ENCODE results near the gene DNMT3B.

The DNMT3B gene

GRCh38 chr20:32820698-32821377 lies 58.7 kb downstream of the DNMT3B start:
- DNase-seq (ENCODE audit: low read depth in 2 of 2, low spot score in 1 of 2), result no peak

DNA sequence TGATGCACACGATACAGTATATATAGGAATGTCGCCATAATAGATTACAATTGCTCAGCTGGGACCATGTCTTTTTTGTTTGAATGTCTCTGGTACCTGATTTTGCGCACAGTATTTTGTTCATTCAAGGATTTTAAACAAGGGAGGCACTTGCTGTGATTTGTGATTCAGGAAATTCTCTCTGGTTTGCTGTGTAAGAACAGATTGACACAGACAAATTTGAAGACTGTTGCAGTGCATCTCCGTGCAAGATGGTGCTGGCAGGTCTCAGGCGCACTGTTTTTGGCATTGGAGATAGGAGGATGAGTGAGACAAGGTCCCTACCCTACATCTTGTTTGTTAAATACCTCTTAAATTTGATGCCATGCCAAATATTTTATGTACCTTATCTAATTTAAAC lies 60.0 kb downstream of the DNMT3B start:
- no peak for DNase-seq (ENCODE audit: low read depth in 2 of 2, low spot score in 1 of 2)

GRCh38 chr20:32823078-32823477 lies 60.9 kb downstream of the DNMT3B start:
- no peak for DNase-seq (ENCODE audit: low read depth in 2 of 2, low spot score in 1 of 2)

DNA sequence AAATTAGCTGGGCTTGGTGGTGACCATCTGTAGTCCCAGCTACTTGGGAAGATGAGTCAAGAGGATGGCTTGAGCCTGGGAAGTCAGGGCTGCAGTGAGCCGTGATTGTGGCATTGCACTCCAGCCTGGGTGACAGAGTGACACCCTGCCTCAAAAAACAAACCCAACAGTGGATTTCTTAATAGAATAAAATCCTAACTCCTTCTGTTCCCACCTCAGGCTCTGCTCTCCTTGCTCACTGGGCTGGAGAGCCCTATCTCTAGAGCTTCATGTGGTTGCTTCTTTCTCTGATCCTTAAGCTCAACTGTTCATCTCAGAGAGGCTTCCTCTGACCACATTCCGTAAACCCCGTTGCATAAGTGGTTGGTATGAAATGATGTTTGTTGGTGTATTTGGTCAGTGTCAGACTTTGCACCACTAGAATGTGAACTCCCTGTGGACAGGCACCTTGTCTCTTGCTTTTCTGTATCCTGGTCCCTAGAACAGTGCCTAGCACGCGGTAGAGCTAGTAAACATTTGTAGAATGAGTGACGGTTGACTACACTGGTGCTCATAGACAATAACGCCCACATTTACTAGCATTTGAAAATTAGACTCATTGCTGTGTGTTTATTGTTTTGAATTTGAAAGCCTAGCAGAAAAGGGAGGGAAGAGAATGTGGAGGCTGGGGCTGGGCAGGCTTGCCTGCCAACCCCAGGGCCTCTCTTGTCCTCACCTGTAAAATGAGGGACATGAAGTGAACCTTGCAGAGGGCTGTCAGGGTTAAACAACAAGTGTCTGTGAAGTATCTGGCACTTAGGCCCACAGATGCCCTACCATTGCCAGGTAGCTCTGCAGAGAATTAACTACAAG lies 61.8 kb downstream of the DNMT3B start:
- no peak for DNase-seq (ENCODE audit: low read depth in 2 of 2, low spot score in 1 of 2)

GRCh38 chr20:32828029-32828680 lies 66.0 kb downstream of the DNMT3B start:
- DNase-seq (ENCODE audit: low read depth in 2 of 2, low spot score in 1 of 2), result no peak

DNA sequence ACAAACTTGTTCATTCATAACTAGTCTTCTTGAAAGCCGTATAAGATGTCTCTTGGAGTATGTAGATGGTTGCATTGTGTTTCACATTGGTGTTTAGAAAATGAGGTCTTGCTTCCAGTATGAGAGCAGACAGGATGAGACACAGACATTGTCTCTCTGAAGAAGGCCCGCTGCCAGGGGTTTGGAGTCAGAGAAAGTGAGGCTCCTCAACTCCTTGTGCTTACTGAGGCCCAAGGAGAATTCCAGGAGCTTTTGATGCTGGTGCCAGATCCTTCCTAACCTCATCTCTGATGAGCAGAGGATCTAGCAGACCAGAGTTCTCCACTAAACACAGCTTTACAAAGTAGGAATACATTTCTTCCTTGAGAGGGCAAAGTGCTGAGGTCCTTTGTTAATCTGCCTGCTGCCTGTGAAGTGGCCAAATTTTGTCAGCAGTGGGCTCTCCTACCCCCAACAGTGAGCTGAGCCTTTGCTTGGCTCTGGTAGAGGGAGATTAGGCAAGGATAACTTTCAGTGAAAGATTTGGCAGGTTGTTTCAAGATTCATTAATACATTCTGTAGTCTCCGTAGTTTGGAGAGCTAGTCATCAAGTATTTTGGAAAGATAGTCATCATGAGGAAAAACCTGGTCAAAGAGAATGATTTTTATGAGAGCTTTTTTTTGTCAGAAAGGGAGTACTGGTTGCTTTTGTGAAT lies 67.3 kb downstream of the DNMT3B start:
- DNase-seq (ENCODE audit: low read depth in 2 of 2, low spot score in 1 of 2), result no peak

DNA sequence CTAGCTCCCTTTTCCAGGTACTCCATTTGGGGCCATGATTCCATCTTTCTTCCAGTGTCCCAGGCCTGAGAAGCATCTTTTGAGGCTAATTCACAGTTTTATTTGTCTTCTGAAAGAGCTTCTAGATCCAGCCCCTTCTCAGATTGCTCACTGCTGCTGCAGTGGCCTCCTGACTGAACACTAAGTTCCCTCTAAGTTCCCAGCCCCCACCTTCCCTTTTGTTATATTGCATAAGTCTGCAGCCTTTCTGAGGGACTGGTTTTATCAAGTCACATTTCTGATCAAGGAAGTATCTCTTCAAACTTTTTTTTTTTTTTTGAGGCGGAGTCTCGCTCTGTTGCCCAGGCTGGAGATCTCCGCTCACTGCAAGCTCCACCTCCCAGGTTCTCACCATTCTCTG lies 68.3 kb downstream of the DNMT3B start:
- DNase-seq (ENCODE audit: low read depth in 2 of 2, low spot score in 1 of 2), result no peak

DNA sequence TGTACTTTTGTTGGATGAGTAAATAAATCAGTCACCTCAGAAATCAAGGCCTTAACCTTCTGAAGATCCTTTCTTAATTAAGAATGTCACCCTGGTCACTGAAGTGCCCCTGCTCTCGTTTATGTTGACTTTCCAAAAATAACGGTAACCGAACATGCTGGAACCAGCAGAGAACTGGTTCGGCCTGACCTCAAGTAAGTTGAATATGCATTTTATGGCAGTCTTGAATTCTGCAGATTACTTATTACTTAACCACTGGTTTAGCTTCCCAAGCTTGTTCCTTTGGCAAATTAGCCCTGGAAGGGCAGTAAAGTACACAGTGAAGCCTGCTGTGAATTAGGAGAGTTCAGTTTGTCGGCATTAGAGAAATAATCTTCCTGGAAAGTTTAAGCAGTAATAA lies 69.8 kb downstream of the DNMT3B start:
- DNase-seq (ENCODE audit: low read depth in 2 of 2, low spot score in 1 of 2), result no peak

DNA sequence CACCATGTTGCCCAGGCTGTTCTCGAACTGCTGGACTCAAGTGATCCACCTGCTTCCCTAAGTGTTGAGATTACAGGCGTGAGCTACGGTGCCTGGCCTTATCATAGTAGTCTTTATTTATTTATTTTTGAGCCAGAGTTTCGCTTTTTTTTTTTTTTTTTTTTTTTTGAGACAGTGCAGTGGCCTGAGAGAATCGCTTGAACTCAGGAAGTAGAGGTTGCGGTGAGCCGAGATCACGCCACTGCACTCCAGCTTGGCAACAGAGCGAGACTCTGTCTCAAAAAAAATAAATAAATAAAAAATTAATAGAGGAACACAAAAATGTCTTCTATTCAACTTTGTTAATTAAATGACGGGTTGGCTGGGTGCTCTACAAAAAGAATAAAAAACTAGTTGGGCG lies 70.5 kb downstream of the DNMT3B start:
- no peak for DNase-seq (ENCODE audit: low read depth in 2 of 2, low spot score in 1 of 2)

DNA sequence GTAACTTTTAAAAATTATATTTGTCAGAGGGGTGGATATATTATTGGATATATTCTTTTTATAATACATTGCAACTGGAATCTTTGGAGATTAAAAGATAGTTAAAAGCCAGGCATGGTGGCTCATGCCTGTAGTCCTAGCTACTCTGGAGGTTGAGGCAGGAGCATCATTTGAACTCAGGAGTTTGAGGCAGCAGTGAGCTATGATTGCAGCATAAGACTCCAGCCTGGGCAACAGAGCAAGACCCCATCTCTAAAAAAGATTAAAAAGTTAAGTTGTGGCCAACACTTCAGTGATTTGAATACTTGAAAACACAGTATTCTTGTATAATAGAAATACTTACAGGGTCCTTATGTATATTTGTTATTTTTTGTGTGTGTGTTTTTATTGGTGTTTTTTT lies 72.8 kb downstream of the DNMT3B start:
- DNase-seq (ENCODE audit: low read depth in 2 of 2, low spot score in 1 of 2), result no peak

DNA sequence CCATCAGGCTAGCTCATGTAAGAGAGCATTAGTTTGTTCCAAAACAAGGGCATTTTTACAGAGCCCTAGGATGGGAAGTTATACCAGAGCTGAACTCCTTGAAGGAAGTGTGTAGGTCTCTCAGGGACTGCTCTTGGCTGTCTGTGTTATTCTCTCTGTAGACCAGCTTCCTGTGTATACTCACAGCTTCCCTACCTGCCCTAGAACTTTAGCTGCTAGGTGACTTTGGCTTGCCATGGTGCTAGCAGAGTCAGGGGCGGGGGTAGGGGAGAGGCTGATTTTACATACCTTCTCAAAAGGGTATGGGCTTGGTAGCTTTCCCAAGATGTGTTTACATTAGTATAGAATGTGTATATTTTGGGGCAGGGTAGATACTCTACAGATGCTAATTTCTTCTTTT lies 75.0 kb downstream of the DNMT3B start:
- DNase-seq (ENCODE audit: low read depth in 2 of 2, low spot score in 1 of 2), result no peak

DNA sequence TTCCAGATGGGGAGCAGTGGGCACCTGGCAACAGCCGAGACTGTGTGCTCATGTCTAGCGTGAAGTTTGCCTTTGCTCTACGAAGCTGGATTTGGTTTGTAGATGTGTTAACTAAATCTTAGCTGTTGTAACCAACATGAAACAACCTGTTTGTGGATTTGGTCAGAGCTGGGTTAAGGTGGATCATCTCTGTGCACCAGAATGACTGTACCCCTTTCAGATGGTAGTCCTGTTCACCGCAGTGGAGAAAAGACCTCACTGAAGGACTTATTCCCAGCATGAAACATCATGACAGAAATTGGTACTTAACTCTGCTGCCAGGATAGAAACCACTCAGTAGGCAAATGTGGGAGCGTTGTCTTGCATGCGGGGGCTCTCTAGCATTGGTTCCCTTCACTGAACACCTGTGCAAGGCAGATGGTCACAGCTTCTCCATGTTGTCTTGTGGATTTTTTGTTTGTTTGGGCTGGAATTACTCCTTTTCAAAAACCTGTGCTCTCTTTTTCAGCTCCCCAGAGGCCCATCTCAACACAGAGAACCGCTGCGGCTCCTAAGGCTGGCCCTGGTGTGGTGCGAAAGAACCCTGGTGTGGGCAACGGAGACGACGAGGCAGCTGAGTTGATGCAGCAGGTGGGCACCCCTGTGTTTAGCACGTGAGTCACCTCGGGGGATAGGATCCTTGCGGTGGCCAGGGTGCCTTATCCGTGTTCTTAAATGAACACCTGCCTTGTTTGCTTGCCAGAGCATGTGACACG lies 77.2 kb downstream of the DNMT3B start:
- DNase-seq (ENCODE audit: low read depth in 2 of 2, low spot score in 1 of 2), result no peak

DNA sequence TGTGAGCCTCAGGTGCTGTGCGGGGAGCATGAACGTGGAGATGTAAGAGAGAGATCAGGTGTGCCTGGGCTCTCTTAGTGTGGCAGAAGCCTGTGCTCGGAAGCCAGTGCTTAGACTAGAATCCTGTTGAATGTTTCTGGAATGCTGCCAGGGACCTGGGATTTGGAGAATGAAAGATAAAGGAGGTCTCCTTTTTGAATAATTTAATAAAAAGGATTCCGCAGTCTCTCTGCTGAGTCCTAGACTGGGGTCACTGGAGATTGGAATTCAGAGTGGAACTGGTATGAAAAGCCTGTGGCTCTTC lies 77.7 kb downstream of the DNMT3B start:
- DNase-seq (ENCODE audit: low read depth in 2 of 2, low spot score in 1 of 2), result no peak

DNA sequence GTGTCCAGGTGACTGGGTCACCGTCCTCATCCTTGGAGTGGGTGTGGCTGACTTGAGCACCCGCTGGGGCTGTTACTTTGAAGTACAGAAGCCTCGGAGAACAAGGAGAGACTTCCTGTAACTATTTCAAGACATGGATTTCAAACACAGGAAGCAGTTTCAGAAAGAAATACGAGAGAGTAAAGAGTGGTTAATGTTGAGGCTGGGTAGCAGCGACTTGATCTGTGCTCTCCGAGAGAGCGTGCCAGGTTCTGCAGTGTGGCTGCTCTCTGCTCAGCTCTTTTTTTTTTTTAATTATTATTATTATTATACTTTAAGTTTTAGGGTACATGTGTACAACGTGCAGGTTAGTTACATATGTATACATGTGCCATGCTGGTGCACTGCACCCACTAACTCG lies 79.0 kb downstream of the DNMT3B start:
- no peak for DNase-seq (ENCODE audit: low read depth in 2 of 2, low spot score in 1 of 2)

DNA sequence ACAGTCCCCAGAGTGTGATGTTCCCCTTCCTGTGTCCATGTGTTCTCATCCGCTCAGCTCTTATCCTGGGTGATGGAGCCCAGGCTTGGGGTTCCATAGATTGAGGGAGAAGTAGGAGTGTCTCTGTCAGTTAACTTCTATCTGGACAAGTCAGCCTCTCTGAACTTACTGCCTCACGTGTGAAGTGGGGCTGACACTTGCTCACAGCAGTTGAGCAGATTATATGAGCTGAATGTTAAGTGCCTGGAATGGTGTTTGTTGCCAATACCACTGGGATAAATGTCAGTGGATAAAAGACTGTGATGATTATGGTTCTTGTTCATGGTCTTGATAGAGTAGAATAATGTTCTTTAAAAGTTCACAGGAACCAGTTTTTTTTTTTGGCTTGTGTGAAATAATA lies 79.4 kb downstream of the DNMT3B start:
- no peak for DNase-seq (ENCODE audit: low read depth in 2 of 2, low spot score in 1 of 2)

DNA sequence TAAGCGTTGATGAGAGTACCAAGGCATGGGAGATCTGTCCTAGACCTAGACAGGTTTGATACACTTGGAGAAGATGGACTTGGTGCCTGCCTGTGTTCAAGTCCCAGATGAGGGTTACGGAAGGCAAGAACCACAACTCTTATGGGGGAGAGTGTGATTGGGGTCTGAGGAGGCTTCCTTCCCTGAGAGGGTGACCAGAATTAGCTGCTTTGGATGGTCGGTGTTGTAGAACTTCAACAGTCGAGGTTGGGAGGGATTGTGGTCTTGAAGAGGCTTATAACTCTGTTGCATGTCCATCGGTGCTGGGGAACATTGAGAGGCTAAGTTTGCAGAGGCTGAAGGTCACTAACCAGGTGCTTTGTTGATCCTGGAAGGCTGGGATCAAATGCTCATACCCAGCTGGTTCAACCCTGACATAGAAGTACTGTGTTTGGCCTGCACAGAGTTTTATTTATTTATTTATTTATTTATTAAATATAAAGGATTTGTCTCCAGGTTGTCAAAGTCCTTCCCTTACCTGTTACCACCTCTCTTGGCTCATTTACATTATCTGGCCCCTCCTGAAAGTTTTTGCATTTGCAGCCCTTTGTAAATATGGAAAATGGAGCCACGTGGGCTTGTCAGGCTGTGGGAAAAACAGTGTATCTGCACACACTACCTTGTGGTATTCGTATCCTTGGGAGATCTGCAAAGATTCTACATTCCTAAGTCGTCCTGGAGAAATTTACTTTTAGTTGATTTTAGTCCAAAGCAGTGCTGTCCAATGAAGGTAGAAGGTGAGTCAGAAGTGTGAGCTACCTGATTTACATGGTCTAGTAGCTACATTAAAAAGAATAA lies 80.7 kb downstream of the DNMT3B start:
- no peak for DNase-seq (ENCODE audit: low read depth in 2 of 2, low spot score in 1 of 2)

GRCh38 chr20:32845786-32846185 lies 83.6 kb downstream of the DNMT3B start:
- no peak for DNase-seq (ENCODE audit: low read depth in 2 of 2, low spot score in 1 of 2)

DNA sequence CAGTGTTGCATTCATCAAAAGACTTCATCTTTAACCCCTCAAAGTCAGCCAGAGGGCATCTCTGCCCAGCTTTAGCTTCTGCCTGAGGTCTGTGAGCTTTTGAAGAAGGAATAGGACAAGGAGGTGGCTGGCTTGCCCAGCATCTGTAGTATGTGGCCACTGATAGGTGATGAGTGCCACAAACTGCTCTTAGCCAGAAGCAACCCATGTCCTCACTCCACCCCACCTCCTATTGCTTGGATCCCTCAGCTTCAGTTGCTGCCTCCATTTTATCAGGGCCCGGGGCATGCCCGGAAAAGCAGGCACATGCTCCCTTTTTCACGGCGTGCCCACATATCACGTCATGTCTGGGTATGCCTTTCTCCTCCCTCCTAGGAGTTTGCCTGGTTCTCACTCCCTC lies 84.7 kb downstream of the DNMT3B start:
- no peak for DNase-seq (ENCODE audit: low read depth in 2 of 2, low spot score in 1 of 2)

DNA sequence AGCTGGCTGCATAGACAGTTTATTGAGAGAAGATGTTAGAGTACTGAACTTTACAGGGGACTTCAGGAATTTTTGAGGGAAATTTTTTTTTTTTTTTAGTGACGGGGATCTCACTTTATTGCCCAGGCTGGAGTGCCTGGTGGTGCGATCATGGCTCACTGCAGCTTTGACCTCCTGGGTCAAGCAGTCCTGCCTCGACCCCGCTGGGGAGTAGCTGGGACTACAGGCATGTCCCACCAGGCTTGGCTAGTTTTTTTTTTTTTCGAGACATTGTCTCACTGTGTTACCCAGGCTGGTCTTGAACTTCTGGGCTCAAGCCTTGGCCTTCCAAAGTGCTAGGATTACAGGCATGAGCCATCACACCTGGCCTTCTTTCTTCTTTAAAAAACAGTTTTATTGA lies 85.8 kb downstream of the DNMT3B start:
- DNase-seq (ENCODE audit: low read depth in 2 of 2, low spot score in 1 of 2), result no peak

DNA sequence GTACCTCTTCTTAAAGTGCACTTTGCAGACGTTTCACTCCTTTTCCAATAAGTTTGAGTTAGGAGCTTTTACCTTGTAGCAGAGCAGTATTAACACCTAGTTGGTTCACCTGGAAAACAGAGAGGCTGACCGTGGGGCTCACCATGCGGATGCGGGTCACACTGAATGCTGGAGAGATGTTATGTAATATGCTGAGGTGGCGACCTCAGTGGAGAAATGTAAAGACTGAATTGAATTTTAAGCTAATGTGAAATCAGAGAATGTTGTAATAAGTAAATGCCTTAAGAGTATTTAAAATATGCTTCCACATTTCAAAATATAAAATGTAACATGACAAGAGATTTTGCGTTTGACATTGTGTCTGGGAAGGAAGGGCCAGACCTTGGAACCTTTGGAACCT lies 86.7 kb downstream of the DNMT3B start:
- DNase-seq (ENCODE audit: low read depth in 2 of 2, low spot score in 1 of 2), result no peak
